ENCODE measurements around the gene DOCK2. TPM values are rescaled to one million over a fixed set of nuclear protein-coding genes. Genes with fewer than 3 reads are reported as not detected.

DOCK2 gene
- total RNA-seq, 4 donors from 2014 or later, result 2.0 to 17.4 (median 7.5) TPM

DNA sequence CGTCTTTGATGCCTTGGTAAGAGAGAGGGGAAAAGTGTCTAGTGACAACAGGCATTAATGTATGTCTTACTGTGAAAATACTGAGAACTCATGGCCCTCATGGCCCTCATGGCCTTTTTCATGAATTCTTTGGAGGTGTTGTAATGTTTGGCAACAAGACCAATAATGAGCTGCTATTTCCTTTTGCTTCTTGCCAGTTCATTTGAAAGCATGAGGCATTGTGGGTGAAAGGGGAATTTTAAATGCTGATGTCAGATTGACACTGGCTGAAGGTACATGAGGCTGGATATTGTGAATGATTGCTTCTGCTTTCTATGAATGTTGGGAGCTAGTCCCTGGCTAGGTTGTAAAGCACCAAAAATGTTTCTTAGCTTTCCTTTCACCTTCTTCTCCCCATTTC is 79.2 kb downstream of the DOCK2 start:
- intact Hi-C loops (cut with DNase I; ENCODE audit: low total_unique reads), result no loop called here
- H3K4me3 ChIP-seq, result no peak overlapping the region
- H3K9me3 ChIP-seq, result no peaks in the 10 kb centered on the region
- H3K36me3 ChIP-seq, result no peaks in the 10 kb centered on the region
- TF ChIP-seq, protein P1, sequence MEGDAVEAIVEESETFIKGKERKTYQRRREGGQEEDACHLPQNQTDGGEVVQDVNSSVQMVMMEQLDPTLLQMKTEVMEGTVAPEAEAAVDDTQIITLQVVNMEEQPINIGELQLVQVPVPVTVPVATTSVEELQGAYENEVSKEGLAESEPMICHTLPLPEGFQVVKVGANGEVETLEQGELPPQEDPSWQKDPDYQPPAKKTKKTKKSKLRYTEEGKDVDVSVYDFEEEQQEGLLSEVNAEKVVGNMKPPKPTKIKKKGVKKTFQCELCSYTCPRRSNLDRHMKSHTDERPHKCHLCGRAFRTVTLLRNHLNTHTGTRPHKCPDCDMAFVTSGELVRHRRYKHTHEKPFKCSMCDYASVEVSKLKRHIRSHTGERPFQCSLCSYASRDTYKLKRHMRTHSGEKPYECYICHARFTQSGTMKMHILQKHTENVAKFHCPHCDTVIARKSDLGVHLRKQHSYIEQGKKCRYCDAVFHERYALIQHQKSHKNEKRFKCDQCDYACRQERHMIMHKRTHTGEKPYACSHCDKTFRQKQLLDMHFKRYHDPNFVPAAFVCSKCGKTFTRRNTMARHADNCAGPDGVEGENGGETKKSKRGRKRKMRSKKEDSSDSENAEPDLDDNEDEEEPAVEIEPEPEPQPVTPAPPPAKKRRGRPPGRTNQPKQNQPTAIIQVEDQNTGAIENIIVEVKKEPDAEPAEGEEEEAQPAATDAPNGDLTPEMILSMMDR (IDR thresholded peaks at IDR 0.05), result no peak
- no peak for TF ChIP-seq POLR2A (IDR thresholded peaks at IDR 0.05)
- H3K27ac ChIP-seq, result no peak overlapping the region
- H3K4me1 ChIP-seq, result no peaks in the 10 kb centered on the region
- no peaks in the 10 kb centered on the region for H3K27me3 ChIP-seq
- DNase-seq, result no peak

DNA sequence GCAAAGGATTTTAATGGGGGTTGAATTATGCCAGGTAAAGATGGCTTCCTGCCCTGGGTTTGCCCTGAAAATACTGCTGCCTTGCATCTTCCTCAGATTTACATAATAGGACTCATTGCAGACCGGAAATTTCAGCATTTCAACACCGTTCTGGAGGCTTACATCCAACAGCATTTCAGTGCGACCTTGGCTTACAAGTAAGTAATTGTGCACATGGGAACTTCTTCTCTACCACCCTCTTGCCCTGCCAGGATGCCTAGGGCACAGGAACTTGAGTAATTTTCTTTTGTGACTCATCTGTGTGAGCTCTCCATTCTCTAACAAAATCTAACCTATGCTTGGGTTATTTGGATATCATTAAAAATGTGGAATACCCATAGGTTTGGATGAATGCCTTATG is 80.2 kb downstream of the DOCK2 start:
- Histone ChIP-seq H3K4me1 (no peaks in the 10 kb centered on the region), H3K9me3 (no peaks in the 10 kb centered on the region), H3K4me3 (no peak overlapping the region), H3K27me3 (no peaks in the 10 kb centered on the region), H3K36me3 (no peaks in the 10 kb centered on the region), H3K27ac (no peak overlapping the region)
- intact Hi-C loops (cut with DNase I; ENCODE audit: low total_unique reads), result no loop called here
- TF ChIP-seq, protein P1 (IDR thresholded peaks at IDR 0.05), result no peak
- no peak for TF ChIP-seq POLR2A (IDR thresholded peaks at IDR 0.05)
- no peak for DNase-seq

DNA sequence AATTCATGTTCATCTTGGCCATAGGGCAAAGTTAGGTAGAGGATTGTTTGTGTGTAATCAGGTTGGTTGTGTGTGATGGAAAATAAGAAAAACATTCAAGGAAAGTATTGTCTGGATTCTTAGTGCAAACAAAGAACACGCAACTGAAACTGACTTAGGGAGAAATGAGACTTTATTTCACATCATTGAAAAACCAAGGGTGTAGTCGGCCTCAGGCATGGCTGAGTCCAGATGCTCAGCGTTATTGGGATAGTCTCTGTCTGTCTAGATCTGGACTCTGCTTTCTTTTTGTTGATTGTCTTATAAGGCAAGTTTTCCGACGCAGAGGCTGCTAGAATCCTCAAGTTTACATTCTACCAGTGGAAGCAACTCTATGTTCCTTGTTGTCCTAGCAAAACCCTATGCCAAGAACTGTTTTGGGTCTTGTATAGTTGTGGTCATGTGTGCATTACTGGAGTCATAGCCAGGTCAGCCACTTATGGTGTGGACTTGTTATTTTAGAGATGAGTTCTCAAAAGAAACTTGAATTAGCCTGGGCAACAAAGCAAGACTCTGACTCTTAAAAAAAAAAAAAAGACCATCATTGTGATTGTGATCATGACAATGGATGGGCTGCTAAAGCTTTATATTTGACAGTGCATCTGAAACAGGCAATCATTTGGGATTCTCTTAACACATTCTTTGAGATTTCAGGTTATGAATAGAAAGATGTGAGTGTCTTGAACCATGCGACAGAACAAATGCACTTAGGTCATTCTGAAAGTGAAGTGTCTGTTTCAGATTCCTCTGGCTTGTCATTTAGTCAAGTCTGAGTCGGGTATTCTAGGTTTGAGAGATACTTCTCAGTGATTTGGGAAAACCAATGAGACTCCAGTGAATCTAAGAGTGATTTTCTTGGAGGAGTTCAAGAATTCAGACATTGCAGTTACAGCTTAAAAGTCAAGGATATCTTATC is 82.6 kb downstream of the DOCK2 start:
- no peaks in the 10 kb centered on the region for H3K36me3 ChIP-seq
- no peak overlapping the region for H3K4me3 ChIP-seq
- H3K27ac ChIP-seq, result no peak overlapping the region
- DNase-seq, result no peak
- TF ChIP-seq, protein P1 (IDR thresholded peaks at IDR 0.05), result no peak
- no peak for TF ChIP-seq POLR2A (IDR thresholded peaks at IDR 0.05)
- no peaks in the 10 kb centered on the region for H3K9me3 ChIP-seq
- no peaks in the 10 kb centered on the region for H3K4me1 ChIP-seq
- intact Hi-C loops (cut with DNase I; ENCODE audit: low total_unique reads), result no loop called here
- no peaks in the 10 kb centered on the region for H3K27me3 ChIP-seq

DNA sequence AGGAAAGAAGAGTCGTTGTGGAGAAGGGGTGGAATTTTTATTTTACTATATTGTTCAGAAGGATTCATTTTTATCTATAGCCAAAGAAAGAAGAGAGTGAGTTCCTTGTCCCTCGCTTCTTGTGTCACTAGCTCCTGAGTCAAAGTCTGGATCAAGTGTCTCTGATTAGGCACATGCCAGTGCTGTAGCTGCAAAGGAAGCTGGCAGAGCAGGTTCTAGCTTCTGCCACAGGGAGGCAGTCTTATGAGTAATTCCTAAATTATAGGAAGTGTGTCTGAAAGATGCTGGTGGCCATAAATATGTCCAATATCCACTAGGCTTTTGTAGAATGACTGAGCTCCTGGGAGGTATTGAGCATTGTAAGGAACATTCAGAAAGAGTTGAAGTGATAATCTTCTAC is 84.7 kb downstream of the DOCK2 start:
- Histone ChIP-seq H3K27me3 (no peaks in the 10 kb centered on the region), H3K27ac (no peak overlapping the region), H3K36me3 (no peaks in the 10 kb centered on the region), H3K9me3 (no peaks in the 10 kb centered on the region), H3K4me3 (no peak overlapping the region), H3K4me1 (no peaks in the 10 kb centered on the region)
- intact Hi-C loops (cut with DNase I; ENCODE audit: low total_unique reads), result no loop called here
- DNase-seq, result no peak
- TF ChIP-seq POLR2A (IDR thresholded peaks at IDR 0.05), result no peak

DNA sequence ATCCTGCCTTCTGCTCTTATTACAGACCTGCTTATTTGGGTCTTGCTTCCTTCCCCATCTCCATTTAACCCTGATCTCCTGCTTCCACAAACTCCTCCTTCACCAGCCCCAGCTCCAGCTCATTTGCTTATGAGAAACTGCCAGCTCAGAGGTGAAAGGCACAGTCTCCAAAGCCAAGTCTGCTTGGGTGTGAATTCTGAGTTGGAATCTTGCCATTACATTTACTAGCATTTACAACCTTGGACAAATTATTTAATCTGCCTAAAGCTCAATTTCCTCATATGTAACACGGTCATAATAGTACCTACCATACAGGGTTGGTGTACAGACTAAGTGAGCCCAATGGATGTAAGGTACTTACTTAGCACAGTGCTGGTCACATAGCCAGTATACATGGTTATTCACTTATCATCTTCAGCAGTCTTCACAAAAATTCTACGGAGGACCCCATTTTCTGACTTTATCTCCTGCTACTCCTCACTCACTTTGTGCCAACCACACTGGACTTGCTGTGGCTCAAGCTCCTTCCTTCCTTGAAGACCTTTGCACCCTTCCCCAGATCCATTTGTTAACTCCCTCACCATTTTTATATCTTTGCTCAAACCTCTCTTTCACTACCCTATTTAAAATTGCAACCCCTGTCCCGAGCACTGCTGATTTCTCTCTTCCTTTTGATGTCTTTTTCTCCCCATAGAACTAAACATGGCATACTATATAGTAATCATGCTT is 86.2 kb downstream of the DOCK2 start:
- intact Hi-C loops (cut with DNase I; ENCODE audit: low total_unique reads), result no loop called here
- Histone ChIP-seq H3K9me3 (no peaks in the 10 kb centered on the region), H3K27ac (no peak overlapping the region), H3K4me3 (no peak overlapping the region), H3K36me3 (no peaks in the 10 kb centered on the region), H3K27me3 (no peaks in the 10 kb centered on the region), H3K4me1 (no peaks in the 10 kb centered on the region)
- DNase-seq, result no peak
- TF ChIP-seq POLR2A (IDR thresholded peaks at IDR 0.05), result no peak

Measured in uterus (tissue), 4 donors.